SJCRH30 (cell line): ENCODE results near the gene CUX1. TPM values are rescaled to one million over a fixed set of nuclear protein-coding genes. Genes with fewer than 3 reads are reported as not detected.
A peak's percentile ranks its signal among the peaks of the same experiment; 100 is the strongest.
"Not testable (repeated sequence)": the region's sequence is repeated elsewhere in the genome, so short reads cannot be mapped to it uniquely, and the experiment has no call there.

Experiments
- DNase-seq, 2 experiments: peaks; one replicate each; pipeline ENCODE4 v3.0.0-alpha.2; 2015 to 2020
- H3K27ac ChIP-seq: fragments of 250-450 bp; sonication (Bioruptor Pico); 2 replicates; pipeline ENCODE4 v1.5.1; 2020; ENCODE audit warnings: mild to moderate bottlenecking, moderate library complexity
- H3K27me3 ChIP-seq: fragments of 250-450 bp; sonication (Bioruptor Pico); 2 replicates; pipeline ENCODE4 v1.5.1; 2020; ENCODE audit warnings: mild to moderate bottlenecking, moderate library complexity
- H3K36me3 ChIP-seq: fragments of 250-450 bp; sonication (Bioruptor Pico); 2 replicates; pipeline ENCODE4 v1.5.1; 2020; ENCODE audit warnings: mild to moderate bottlenecking, moderate library complexity
- H3K4me1 ChIP-seq: fragments of 250-450 bp; sonication (Bioruptor Pico); 2 replicates; pipeline ENCODE4 v1.5.1; 2020; ENCODE audit warnings: mild to moderate bottlenecking, moderate library complexity
- H3K4me3 ChIP-seq: fragments of 250-450 bp; sonication (Bioruptor Pico); 2 replicates; pipeline ENCODE4 v1.5.1; 2020; ENCODE audit warnings: mild to moderate bottlenecking, moderate library complexity
- H3K9me3 ChIP-seq: fragments of 250-450 bp; sonication (Bioruptor Pico); replicated peaks from 2 replicates; pipeline ENCODE4 v1.5.1; 2020; ENCODE audit warnings: mild to moderate bottlenecking, moderate library complexity
- total RNA-seq: library from RNA; depleted of rRNA; stranded (reverse); fragments of >200 nt; shearing (Covaris generic); gene quantifications from 2 replicates; pipeline ENCODE4 v1.2.3, GENCODE V29; 2014

The CUX1 gene
- total RNA-seq, 1 experiment from 2014 or later: 29.1 TPM

GRCh38 chr7:102140952-102141370, 323.5 kb downstream of the CUX1 start:
- Histone ChIP-seq H3K36me3 (no peaks in the 10 kb centered on the region; the same call in 1 of the 2 replicates), H3K27ac (no peak overlapping the region), H3K4me3 (no peak overlapping the region)

GRCh38 chr7:102142433-102142832, 325.0 kb downstream of the CUX1 start:
- H3K36me3 ChIP-seq, H3K27me3 ChIP-seq, DNase-seq, H3K9me3 ChIP-seq, H3K4me3 ChIP-seq, H3K4me1 ChIP-seq, H3K27ac ChIP-seq: not testable (repeated sequence)

More at GRCh38 chr7:102140952-102141370, 323.5 kb downstream of the CUX1 start:
- Histone ChIP-seq H3K27me3 (no peaks in the 10 kb centered on the region), H3K9me3 (no peaks in the 10 kb centered on the region), H3K4me1 (no peaks in the 10 kb centered on the region)
- no peak for DNase-seq

- peak in 1 of 2 experiments; percentile 27 for DNase-seq
- Histone ChIP-seq H3K27me3 (no peaks in the 10 kb centered on the region), H3K4me3 (no peak overlapping the region), H3K9me3 (no peaks in the 10 kb centered on the region), H3K36me3 (no peaks in the 10 kb centered on the region), H3K4me1 (no peaks in the 10 kb centered on the region), H3K27ac (no peak overlapping the region)
Observed at GRCh38 chr7:102146122-102146521, 328.7 kb downstream of the CUX1 start.

- H3K9me3 ChIP-seq: no peaks in the 10 kb centered on the region
- no peak for DNase-seq
- no peaks in the 10 kb centered on the region for H3K36me3 ChIP-seq
- H3K27ac ChIP-seq: no peak overlapping the region
- no peaks in the 10 kb centered on the region for H3K4me1 ChIP-seq
- H3K4me3 ChIP-seq: no peak overlapping the region
- no peaks in the 10 kb centered on the region for H3K27me3 ChIP-seq
Observed at GRCh38 chr7:102147008-102147407, 329.6 kb downstream of the CUX1 start.

GRCh38 chr7:102148799-102149198, 331.4 kb downstream of the CUX1 start:
- H3K27ac ChIP-seq: no peak overlapping the region
- no peaks in the 10 kb centered on the region for H3K27me3 ChIP-seq
- peaks cover 3% of the 10 kb centered on the region; the same call in 1 of the 2 replicates for H3K36me3 ChIP-seq
- no peak overlapping the region for H3K4me3 ChIP-seq
- no peak for DNase-seq
- no peaks in the 10 kb centered on the region for H3K4me1 ChIP-seq
- no peaks in the 10 kb centered on the region for H3K9me3 ChIP-seq

GRCh38 chr7:102149416-102149815, 332.0 kb downstream of the CUX1 start:
- DNase-seq: no peak
- Histone ChIP-seq H3K36me3 (peaks cover 4% of the 10 kb centered on the region; the same call in 1 of the 2 replicates), H3K27me3 (no peaks in the 10 kb centered on the region), H3K4me1 (no peaks in the 10 kb centered on the region), H3K4me3 (no peak overlapping the region), H3K27ac (no peak overlapping the region), H3K9me3 (no peaks in the 10 kb centered on the region)

- Histone ChIP-seq H3K4me1 (no peaks in the 10 kb centered on the region), H3K4me3 (no peak overlapping the region), H3K9me3 (no peaks in the 10 kb centered on the region), H3K27ac (no peak overlapping the region), H3K27me3 (no peaks in the 10 kb centered on the region), H3K36me3 (peaks cover 4% of the 10 kb centered on the region; the same call in 1 of the 2 replicates)
- DNase-seq: no peak
Observed at GRCh38 chr7:102150266-102150665, 332.8 kb downstream of the CUX1 start.

- Histone ChIP-seq H3K4me1 (no peaks in the 10 kb centered on the region), H3K4me3 (no peak overlapping the region), H3K9me3 (no peaks in the 10 kb centered on the region), H3K36me3 (peaks cover 4% of the 10 kb centered on the region; the same call in 1 of the 2 replicates), H3K27ac (no peak overlapping the region), H3K27me3 (no peaks in the 10 kb centered on the region)
- no peak for DNase-seq
Observed at GRCh38 chr7:102152672-102153598, 335.5 kb downstream of the CUX1 start.

GRCh38 chr7:102153599-102153946, 336.1 kb downstream of the CUX1 start:
- DNase-seq: no peak
- H3K4me3 ChIP-seq: no peak overlapping the region
- no peaks in the 10 kb centered on the region for H3K9me3 ChIP-seq
- H3K27ac ChIP-seq: no peak overlapping the region
- H3K36me3 ChIP-seq: peaks cover 4% of the 10 kb centered on the region; the same call in 1 of the 2 replicates
- H3K27me3 ChIP-seq: no peaks in the 10 kb centered on the region
- H3K4me1 ChIP-seq: no peaks in the 10 kb centered on the region

GRCh38 chr7:102154425-102154824, 337.0 kb downstream of the CUX1 start:
- H3K4me1 ChIP-seq: no peaks in the 10 kb centered on the region
- H3K36me3 ChIP-seq: peaks cover 4% of the 10 kb centered on the region; the same call in 1 of the 2 replicates
- no peak overlapping the region for H3K27ac ChIP-seq
- H3K27me3 ChIP-seq: no peaks in the 10 kb centered on the region
- H3K4me3 ChIP-seq: no peak overlapping the region
- no peak for DNase-seq
- no peaks in the 10 kb centered on the region for H3K9me3 ChIP-seq

GRCh38 chr7:102155821-102156441, 338.5 kb downstream of the CUX1 start:
- Histone ChIP-seq H3K4me3 (no peak overlapping the region), H3K9me3 (no peaks in the 10 kb centered on the region), H3K36me3 (peaks cover 4% of the 10 kb centered on the region; the same call in 1 of the 2 replicates), H3K4me1 (no peaks in the 10 kb centered on the region), H3K27me3 (no peaks in the 10 kb centered on the region), H3K27ac (no peak overlapping the region)
- no peak for DNase-seq

- H3K36me3 ChIP-seq: peaks cover 4% of the 10 kb centered on the region; the same call in 1 of the 2 replicates
- no peak overlapping the region for H3K4me3 ChIP-seq
- DNase-seq: no peak
- H3K27ac ChIP-seq: no peak overlapping the region
- H3K4me1 ChIP-seq: no peaks in the 10 kb centered on the region
- H3K27me3 ChIP-seq: no peaks in the 10 kb centered on the region
- H3K9me3 ChIP-seq: no peaks in the 10 kb centered on the region
Observed at GRCh38 chr7:102156867-102157266, 339.4 kb downstream of the CUX1 start.

- no peak overlapping the region for H3K4me3 ChIP-seq
- H3K27ac ChIP-seq: no peak overlapping the region
- H3K27me3 ChIP-seq: no peaks in the 10 kb centered on the region
- DNase-seq: no peak
- H3K36me3 ChIP-seq: no peaks in the 10 kb centered on the region
- H3K4me1 ChIP-seq: no peaks in the 10 kb centered on the region
- no peaks in the 10 kb centered on the region for H3K9me3 ChIP-seq
Observed at GRCh38 chr7:102165136-102165535, 347.7 kb downstream of the CUX1 start.

- H3K4me1 ChIP-seq: no peaks in the 10 kb centered on the region
- no peak overlapping the region for H3K27ac ChIP-seq
- no peak for DNase-seq
- no peaks in the 10 kb centered on the region; the same call in 1 of the 2 replicates for H3K36me3 ChIP-seq
- H3K27me3 ChIP-seq: no peaks in the 10 kb centered on the region
- H3K4me3 ChIP-seq: no peak overlapping the region
- no peaks in the 10 kb centered on the region for H3K9me3 ChIP-seq
Observed at GRCh38 chr7:102167254-102167653, 349.8 kb downstream of the CUX1 start.

GRCh38 chr7:102169651-102170392, 352.4 kb downstream of the CUX1 start:
- Histone ChIP-seq H3K9me3 (no peaks in the 10 kb centered on the region), H3K27me3 (no peaks in the 10 kb centered on the region), H3K27ac (no peak overlapping the region), H3K4me1 (no peaks in the 10 kb centered on the region), H3K4me3 (no peak overlapping the region), H3K36me3 (no peaks in the 10 kb centered on the region; the same call in 1 of the 2 replicates)
- DNase-seq: no peak
